ENCODE results near the gene CSRNP3.

Gene CSRNP3

DNA sequence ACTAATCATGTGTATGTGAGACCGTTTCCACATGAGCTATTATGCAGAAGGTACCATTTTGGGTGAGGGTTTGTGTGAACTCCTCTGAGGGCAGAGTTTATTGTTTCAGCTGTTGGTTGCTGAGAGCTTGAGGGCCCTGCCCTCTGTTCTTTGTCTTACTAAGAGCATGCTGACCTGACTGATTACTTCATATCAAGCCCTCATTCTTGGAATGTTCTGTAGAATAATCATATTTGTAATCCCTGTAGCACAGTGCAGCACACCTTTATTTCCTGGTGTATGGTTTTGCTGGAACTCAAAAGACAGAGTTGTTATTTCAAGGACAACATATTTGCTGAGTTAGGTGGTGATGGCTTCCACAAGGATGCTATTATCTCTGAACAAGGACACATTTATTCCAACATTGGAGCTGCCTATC is 206.1 kb downstream of the CSRNP3 start:
- in situ Hi-C loops (cut with MboI; ENCODE audit: low sequenced_read_pairs) = no loop called here

DNA sequence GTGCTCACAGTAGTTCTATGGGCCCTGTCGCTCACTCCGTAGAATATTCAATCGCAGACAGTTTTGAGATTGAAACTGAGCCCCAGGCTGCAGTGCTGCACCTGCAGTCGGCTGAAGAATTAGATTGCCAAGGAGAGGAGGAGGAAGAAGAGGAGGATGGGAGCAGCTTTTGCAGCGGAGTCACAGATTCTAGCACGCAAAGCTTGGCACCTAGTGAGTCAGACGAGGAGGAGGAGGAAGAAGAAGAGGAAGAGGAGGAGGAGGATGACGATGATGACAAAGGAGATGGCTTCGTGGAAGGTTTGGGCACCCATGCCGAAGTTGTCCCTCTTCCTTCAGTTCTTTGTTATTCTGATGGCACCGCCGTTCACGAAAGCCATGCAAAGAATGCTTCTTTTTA is 209.4 kb downstream of the CSRNP3 start:
- in situ Hi-C loops (cut with MboI; ENCODE audit: low sequenced_read_pairs) = no loop called here

DNA sequence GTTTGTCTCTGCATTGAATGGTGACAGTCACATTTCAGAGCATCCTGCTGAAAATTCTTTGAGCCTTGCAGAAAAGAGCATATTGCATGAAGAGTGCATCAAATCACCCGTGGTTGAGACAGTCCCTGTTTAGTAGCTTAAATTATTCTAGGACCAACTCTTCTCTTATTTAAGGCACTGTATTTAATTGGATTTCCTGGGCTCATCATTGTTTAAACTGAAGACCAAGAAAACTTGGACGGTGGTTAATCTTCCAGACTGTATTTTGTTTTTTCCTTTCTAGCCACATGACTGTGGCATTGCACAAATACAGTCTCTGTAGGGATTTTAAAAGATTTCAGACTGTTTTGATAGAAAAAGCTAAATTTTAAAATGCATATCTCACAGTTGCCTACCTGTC is 210.1 kb downstream of the CSRNP3 start:
- in situ Hi-C loops (cut with MboI; ENCODE audit: low sequenced_read_pairs) = no loop called here

GRCh38 chr2:165681841-165682240 is 212.3 kb downstream of the CSRNP3 start:
- in situ Hi-C loops (cut with MboI; ENCODE audit: low sequenced_read_pairs) = no loop called here

GRCh38 chr2:165682546-165682945 is 213.0 kb downstream of the CSRNP3 start:
- in situ Hi-C loops (cut with MboI; ENCODE audit: low sequenced_read_pairs) = no loop called here

DNA sequence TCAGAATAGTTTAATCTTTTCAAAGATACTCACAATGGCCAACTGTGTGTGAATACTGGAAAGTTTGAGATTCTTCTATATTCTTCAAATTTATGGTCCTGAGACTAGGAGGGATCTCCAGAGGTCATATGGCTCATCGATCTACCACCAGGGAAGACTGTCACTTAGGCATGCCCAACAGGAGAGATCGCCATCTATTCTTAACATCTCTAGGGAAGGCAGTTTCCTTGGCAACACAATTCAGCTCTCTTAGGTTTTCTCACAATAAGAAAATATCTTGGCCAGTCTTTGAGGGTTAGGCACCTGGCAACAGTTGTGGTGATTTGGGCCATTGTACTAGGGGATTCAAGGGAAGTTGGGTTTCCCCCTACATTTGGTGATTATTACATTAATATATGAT is 217.3 kb downstream of the CSRNP3 start:
- in situ Hi-C loops (cut with MboI; ENCODE audit: low sequenced_read_pairs) = no loop called here

DNA sequence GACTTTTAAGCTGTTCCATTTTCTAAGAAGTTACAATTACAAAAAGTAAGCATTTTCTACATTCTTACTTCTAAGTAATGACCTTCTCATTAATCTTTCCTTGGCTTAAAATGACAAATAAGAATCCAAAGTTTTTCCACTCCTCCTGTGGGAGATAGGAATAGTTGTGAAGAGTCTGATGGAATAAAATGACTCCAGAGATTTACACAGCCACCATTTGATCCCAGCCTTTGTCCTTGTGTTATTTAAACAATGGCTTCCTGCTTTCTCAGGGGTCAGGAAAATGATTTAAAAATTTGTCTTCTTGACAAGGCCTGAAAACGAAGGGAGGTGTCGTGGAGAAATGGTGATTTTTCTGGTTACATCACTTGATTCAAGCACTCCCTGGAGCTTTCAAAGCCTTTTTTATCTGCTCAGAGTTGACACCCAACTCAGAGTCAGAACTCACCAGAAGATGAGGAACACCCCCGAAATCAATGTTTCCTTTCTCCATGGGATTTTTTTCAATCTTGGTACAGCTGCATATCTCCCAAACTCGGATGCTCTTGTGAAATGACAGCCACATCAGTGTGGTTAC is 218.0 kb downstream of the CSRNP3 start:
- in situ Hi-C loops (cut with MboI; ENCODE audit: low sequenced_read_pairs) = no loop called here

- in situ Hi-C loops (cut with MboI; ENCODE audit: low sequenced_read_pairs) = no loop called here
Observed at GRCh38 chr2:165691615-165692014, 222.1 kb downstream of the CSRNP3 start.

DNA sequence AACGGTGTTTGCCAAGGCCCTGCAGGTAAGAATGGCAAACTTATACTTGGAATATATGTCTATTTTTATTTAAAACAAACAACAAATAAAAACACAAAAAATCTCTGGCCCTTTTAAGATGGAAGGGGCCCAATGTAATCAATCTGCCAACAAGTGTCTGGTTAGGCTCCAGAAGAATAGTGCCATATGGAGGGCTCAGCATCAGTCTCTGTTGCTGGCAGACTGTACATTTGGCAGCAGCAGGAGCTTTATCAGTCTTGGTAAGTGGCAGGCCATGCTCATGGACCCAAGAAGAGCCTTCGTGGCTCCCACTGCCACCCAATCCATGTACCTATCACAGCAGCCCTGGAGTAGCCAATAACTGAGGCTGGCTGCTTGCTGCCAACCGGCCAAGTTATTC is 223.4 kb downstream of the CSRNP3 start:
- in situ Hi-C loops (cut with MboI; ENCODE audit: low sequenced_read_pairs) = no loop called here

DNA sequence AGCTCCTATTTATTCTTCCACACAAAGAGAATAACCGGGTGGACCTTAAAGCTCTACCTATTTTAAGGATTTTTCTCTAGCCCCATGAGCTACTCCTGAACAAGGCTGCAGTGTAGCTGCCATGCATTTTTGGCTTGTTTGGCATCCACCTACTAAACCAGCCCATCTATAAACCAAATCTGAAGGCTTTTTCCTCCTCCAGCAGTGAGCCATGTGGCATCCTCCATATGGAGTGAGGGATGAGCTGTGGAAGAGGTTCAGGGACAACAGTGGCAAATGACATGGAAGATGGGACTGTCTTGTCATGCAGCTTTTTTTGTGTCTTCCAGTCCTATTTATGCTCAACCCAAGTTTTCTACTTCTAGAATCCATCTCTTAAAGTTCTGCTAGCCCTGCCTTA is 224.3 kb downstream of the CSRNP3 start:
- in situ Hi-C loops (cut with MboI; ENCODE audit: low sequenced_read_pairs) = no loop called here

GRCh38 chr2:165697748-165698443 is 228.4 kb downstream of the CSRNP3 start:
- in situ Hi-C loops (cut with MboI; ENCODE audit: low sequenced_read_pairs) = no loop called here

GRCh38 chr2:165698444-165698884 is 229.0 kb downstream of the CSRNP3 start:
- in situ Hi-C loops (cut with MboI; ENCODE audit: low sequenced_read_pairs) = no loop called here

DNA sequence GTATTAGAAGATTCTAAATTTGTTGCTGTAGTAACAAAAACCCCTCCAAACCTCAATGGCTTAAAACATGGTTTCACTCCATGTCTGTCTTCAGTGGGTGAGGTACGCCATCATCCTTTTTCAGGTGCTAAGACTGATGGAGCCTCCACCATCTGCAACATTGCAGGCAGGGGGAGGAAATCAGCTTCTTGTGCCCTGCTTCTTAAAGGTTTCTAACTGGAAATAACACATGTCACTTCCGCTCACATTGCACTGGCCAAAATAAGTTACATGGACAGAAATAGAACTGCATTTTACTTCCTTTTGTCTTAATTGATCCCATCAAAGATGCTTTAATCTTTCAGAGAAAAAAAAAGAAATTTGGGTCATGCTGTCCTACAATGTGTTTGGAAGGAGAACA is 230.4 kb downstream of the CSRNP3 start:
- in situ Hi-C loops (cut with MboI; ENCODE audit: low sequenced_read_pairs) = no loop called here

GRCh38 chr2:165700531-165700930 is 231.0 kb downstream of the CSRNP3 start:
- in situ Hi-C loops (cut with MboI; ENCODE audit: low sequenced_read_pairs) = no loop called here

GRCh38 chr2:165701147-165701546 is 231.6 kb downstream of the CSRNP3 start:
- in situ Hi-C loops (cut with MboI; ENCODE audit: low sequenced_read_pairs) = no loop called here

GRCh38 chr2:165706960-165707487 is 237.5 kb downstream of the CSRNP3 start:
- in situ Hi-C loops (cut with MboI; ENCODE audit: low sequenced_read_pairs) = no loop called here

DNA sequence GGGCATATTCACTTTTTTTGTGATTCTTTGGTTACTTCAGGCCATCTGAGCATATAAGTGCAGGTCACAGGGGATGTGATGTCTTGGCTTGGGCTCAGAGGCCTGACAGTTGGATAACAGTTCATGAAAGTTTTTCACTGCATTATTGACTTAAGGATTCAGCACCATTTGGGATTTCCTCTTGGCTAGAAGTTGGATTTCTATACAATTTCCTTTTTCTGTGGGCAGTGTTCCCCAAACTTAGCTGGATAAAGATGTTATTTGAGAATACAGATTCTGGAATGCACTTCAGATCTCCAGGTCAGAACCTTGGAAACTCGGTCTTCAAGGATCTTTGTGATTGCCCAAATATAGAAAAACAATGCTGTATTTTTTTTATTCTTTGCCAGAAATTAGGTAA is 246.6 kb downstream of the CSRNP3 start:
- in situ Hi-C loops (cut with MboI; ENCODE audit: low sequenced_read_pairs) = no loop called here

- in situ Hi-C loops (cut with MboI; ENCODE audit: low sequenced_read_pairs) = no loop called here
Observed at GRCh38 chr2:165718610-165719210, 249.2 kb downstream of the CSRNP3 start.

- in situ Hi-C loops (cut with MboI; ENCODE audit: low sequenced_read_pairs) = no loop called here
Observed at GRCh38 chr2:165720511-165720910, 251.0 kb downstream of the CSRNP3 start.

DNA sequence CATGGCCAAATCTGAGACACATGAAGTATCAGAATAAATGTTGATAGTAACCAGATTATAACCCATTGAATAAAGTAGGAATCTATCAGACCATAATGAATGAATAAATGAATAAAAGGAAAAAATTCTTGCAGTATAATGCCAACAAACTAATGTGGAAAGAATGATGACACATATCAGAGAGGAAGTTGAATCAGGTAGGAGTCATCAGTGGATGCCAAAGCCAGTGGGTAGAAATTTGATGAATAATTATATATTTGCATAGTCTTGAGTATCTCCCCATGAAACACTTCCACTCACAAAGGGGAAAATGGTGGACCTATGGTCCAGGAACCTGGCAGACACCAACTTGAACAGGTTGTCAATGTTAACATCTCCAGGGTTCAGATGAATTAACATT is 255.9 kb downstream of the CSRNP3 start:
- in situ Hi-C loops (cut with MboI; ENCODE audit: low sequenced_read_pairs) = no loop called here
